ENCODE measurements around the gene PKIB.
A peak's percentile ranks its signal among the peaks of the same experiment; 100 is the strongest.
"Not testable (repeated sequence)": the region's sequence is repeated elsewhere in the genome, so short reads cannot be mapped to it uniquely, and the experiment has no call there.

The PKIB gene, protein sequence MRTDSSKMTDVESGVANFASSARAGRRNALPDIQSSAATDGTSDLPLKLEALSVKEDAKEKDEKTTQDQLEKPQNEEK

DNA sequence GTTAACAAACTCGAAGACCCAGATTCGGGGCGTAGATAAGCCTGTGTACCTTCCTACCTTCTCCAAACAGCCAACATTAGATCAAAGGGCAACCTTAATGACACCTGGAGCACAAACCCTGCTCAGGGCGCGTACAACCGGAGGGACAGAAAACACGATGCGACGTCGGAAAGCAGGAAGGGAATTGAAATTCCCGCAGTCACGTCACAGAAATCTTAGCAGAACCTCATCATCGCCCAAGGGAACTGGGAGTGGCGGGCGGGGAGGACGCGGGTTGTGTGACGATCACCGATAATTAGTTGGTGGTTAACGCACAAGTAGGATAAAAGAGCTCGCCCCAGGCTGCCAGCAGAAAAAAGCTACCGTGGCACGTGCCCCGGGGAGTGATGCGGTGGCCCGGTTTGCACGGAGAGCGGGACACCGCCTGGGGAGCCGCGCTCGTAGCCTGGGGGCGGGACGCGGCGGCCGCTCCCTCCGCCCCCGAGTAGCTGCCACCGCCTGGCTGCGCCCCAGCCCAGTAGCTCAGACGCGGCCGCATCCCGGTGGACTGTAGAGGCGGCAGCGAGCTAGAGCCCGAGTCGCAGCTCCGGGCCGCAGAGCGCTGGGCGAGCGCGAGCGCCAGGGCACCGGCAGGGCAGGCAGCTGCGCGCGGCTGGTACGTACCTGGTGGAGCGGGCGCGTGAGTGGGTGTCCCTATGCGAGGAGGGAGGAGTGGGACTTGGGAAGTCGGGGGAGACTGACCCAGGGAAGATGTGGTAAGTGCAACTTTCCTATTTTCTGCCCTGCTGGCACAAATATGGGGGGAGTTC lies at the start of gene PKIB:
Gene PKIB, plus strand, starts transcription at position 525 of the 809 bp plus-strand sequence. CDS start 107,390 bp downstream, outside the sequence.
- peak; percentile 28 for DNase-seq

DNA sequence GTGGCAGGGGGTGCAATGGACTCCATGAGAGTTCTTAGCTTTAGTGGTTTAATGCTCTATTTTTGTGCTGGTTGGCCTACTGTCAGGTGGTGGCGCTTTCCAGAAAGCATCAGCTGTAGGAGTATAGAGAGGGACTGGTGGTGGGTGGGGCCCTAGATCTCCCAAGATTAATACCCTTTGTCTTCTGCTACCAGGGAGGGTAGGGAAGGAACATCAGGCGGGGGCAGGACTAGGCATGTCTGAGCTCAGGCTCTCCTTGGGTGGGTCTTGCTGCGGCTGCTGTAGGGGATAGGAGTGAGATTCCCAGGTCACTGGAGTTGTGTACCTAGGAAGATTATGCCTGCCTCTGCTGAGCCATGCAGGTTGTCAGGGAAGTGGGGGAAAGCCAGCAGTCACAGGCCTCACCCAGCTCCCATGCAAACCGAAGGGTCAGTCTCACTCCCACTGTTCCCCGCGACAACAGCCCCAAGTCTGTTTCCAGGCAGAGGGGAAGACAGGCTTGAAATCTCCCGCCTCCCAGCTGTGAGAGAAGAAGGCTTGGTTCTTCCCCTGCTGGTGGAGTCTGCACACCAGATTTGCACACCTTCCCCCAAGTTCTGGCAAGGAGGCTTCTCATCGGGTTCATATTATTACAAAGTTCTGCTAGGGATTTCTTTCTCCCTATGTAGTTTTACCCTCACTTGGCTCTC lies 46.7 kb upstream of the PKIB start:
- DNase-seq, result no peak

DNA sequence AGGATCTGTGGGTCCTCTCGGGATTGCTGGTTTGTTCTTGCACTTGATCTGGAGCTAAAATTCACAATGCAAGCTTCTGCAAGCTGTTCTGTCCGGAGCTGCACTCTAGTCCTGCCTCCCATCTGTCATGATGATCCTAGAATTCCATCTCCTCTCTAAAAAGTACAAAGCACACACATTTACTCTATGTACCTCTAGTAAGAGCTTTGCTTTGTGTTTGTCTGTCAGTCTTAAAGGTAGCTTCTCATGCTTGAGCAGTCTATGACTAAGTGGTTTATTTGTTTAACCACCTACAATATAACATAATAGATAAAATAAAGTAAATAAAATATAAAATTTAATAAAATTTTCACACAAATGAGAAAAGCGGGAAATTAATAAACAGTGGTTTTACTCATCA lies 46.0 kb upstream of the PKIB start:
- no peak for DNase-seq

DNA sequence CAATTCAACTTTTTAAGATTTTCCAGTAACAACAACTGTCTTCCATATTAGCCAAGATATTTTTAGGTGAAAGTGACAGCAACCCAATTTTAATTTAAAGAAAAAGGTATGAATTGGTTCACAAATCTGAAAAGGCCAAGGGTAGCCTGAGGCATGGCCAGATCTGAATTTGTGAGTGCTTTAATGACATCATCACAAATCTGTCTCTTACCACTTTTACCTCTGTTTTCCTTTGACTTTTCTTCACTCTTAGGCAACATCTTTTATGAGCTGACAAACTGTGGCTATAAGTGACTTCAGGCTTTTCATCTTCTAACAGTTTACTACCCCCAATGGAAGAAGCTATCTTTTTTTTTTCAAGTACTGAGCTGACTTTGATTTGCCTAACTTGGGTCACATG lies 44.5 kb upstream of the PKIB start:
- no peak for DNase-seq

DNA sequence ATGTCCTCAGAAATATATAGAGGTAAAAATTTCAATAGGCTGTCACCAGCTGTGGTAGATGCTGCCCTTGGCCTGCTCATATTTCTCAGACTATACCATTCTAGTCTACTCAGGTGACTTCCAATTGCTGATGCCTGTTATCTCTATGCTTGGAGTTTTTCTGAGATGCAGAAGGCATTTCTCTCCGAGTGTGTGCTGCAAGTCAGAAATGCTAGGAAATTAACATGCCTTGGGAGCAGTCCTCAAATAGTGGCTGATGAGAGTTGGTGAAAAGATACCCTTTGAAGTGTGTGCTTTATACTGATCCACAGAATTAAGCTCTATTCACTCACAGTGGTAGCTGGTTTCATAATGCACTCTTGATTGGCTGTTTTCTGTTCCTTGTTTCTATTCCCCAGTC lies 43.2 kb upstream of the PKIB start:
- no peak for DNase-seq

DNA sequence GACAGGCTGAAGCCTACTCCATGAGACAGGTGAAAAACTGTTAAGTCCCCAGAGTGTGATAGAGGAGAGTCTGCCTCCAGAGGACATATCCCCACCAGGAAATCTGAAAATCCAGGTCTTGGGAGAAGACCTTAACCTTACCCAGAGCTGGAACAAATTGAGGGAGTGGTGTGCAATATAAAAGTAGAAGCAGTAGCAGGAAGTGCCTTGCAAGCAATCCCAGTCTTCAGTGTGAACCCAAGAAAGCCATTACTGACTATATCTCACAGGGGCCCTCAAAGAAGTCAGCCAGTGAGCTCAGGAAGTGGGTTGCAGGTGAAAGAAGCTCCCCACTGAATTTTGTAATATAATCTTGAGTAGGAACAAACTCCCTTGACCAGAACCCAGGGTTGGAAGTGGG lies 41.9 kb upstream of the PKIB start:
- no peak for DNase-seq

DNA sequence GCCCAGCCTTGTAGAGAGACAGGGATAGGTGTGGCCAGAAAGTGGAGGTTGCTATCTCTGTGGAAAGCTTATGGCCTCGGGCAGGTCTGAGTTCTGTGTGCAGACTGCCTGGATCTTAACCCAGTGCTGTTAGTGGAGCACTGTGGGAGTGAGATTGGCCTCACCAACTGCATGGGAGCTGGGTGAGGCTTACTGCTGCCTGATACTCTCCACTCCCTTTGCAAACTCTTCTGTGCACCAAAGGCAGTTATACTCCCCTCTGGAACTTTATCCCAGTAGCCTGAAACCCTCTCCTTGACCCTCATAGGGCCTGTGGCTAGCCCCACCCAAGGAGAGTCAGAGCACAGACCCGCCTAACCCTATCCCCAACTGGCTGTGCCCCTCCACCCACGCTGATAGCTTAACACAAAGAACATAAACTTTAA lies 41.4 kb upstream of the PKIB start:
- no peak for DNase-seq

DNA sequence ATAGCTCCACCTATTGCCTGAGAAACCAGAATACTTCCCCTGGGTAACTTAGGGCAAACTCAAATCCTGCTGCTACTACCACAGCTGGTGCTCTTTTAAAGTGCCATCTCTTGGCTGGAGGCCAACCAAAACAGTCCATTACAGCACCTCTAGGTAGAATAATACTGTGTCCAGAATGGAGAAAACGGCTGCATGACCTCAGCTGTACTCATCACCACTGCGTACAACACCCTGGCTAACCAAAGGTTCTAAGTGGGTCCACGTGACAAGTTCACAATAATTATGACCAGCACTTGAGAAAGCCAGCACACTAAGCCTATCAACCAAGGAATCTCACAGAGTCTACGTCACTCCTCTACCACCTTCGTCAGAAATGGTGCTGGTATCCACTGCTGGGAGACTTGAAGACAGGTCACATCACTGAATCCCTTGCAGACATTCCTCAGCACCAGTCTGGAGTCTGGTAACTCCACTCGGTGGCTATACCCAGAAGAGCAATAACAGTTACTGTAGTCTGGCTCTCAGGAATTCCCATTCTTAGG lies 40.9 kb upstream of the PKIB start:
- no peak for DNase-seq

DNA sequence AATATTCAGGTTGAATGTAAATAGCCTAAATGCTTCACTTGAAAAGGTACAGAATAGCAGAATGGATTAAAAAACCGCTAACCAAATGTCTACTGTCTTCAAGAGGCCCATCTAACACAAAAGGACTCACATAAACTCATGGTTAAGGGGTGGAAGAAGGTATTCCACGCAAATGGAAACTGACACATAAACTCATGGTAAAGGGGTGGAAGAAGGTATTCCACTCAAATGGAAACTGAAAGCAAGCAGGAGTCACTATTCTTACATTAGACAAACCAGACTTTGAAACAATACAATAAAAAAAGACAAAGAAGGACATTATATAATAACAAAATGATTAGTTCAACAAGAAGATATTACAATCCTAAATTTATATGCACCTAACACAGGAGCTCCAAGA lies 38.3 kb upstream of the PKIB start:
- DNase-seq, result no peak

DNA sequence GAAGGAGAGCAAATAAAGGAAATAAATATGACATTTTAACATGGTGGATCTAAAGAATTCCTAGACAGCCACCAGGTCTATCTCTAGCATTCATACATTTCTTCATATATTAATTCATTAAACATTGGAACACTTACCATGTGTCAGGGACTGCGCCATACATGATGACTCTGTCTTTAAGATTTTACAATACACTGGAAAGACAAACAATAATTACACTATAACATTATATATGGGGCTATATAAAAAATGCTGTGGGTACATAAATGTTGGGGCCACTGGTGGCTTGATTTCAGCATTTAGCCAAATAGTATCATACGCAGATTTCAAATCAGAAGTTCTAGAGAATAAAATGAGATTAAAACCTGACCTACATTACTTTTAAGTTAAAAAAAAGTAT lies 33.3 kb upstream of the PKIB start:
- DNase-seq, result no peak

DNA sequence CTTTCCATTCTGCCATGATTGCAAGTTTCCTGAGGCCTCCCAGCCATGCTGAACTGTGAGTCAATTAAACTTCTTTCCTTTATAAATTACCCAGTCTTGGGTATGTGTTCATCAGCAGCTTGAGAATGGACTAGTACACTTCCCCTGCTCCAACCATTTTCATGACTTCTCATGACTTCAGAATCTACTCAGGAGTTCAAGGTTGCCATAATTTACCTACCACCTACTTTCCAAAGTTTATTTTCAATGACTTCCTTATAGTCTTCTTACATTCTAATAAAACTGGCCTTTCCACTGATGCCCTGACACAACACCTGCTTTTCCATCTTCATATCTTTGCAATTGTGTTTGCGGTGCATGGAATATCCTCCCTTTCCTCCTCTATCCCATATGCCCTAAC lies 31.2 kb upstream of the PKIB start:
- DNase-seq, result no peak

DNA sequence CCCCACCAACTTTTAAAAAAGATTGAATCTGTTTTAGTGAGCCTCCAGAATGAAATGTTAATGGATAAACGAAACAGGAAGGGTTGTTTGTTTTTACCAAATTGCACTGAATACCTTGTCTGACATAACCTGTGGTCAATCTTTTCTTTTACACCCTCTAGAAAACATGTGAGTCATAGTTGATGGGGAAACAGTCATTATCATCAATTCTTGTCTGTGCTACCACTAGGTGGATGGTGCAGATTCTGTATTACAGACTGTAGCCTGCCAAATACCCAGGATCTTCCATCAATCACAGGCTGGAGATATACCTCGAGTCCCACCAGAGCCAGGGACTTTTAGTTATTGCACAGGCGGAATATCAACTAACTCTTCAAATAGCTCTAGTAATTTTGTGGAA lies 29.5 kb upstream of the PKIB start:
- DNase-seq, result no peak

DNA sequence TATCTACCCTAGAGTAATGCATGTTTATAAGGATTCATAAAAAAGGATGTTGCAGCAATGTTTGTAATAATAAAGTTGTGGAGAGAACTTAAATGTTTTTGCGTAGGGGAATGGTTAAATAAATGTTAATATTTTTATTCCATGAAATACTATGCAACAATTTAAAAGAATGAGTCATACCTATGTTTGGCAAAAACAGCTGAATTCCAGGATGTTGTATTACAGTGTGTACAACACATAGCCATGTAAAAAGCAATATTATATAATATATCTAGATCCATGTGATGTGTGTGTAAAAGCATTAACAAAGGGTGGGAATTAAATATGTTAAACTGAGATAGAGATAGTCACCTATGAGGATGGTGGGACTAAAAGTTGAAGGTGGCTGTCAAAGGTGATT lies 21.1 kb upstream of the PKIB start:
- no peak for DNase-seq

DNA sequence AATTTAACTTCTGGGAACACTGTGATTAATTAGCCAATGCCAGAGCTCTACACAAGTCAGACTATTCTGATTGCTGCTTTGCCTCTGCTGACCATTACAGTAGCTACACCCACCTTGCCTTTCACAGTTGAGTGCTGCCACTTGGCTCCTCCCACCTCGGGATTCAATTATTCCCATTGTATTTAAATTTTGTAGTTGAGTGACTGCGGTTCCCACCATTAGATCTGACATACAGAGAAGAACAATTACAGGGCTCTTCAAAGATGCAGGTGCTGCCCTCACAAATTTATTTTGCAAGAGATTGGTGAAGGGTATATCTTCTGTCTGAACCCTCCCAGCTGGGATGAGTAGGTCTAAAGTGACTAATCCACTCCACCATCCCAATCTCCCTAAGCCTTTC lies 11.9 kb upstream of the PKIB start:
- DNase-seq, result not testable (repeated sequence)

DNA sequence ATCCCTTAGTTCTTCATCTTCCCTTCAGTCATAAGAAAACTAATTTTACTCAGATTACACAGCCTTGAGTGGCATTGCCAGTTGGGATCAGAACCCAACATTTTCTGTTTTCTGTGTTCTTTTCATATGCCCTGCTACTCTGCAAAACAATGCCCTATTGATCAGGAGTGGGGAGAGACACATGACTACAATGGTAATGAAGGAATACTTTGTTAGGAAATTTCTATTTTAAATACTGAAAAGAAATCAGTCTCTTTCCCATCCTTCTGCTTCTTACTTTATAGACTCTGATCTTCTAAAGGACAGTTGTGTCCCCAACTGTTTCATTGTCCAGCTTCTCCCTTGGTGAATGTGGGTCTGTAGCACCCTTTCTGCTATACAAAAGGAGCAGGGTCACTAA lies 5.5 kb upstream of the PKIB start:
- no peak for DNase-seq

DNA sequence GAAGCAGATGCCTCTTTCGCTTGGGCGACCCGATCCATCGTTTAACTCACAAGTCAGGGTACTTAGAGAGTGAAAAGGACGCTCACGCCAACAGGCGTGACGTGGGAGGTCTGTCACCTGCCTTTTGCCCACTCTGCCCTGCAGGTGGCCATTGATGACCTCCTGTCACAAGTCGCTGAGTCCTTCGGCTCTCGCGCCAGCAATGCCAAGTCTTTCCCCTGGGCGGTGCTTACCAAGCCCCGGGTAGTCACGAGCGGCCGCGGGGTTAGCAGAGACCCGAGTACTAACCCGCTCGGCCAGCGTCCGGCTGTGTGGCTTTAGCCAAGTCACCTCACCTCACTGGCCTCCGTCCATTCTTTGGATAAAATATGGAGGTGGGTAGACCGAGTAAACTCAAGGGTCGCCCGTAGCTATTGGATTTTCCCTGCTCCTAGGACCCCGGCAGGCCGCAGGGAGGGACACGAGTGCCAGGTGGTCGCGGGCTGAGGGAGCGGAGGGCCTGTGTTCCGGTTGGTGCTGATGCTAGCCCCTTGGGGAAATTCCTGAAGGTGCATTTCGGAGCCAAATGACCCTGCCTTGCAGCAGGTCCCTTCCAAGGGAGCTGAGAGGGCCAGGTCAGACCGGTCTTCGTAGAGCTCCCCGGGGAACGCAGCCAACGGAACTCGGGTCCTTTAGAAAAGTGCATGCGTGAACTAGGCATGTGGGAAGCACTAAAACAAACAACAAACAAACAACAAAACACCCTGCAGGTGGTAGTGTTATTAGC lies 668 bp downstream of the PKIB start:
- peak; percentile 7 for DNase-seq

DNA sequence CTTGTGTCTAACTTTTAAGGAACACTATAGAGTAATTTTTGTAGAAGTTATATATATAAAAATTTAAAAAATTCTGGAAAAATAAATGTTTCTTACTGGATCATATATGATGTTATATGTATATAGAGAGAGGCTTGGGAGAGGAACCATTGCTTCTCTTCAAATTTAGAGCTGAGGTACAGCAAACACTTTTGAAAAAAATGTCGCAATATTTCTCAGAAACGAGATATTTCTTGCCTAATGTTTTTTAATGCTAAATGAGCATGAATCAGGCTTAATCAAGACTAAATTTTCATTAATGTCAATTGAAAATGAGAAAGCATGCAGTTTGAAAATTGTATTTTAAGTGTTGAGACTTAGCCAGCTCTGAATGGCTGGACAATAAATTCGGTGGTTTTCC lies 2.6 kb downstream of the PKIB start:
- no peak for DNase-seq

DNA sequence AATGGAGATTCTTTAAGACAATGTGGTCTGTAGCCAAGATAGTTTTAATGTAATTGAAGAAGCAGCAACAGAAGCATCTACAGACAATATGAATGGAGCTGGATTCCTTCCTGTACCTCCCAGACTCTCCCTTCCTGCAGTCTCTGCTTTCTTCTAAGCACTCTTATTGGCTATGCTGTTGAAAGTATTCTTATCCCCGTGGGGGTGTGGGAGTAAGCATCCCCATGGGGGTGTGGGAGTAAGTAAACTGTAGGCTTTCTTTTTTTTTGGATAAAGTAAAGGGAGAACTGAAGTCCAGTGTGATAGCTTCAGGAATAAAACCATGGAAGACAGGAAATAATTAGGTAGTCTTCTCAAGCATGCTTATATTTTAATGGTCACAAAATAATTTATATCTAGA lies 4.1 kb downstream of the PKIB start:
- DNase-seq, result no peak

DNA sequence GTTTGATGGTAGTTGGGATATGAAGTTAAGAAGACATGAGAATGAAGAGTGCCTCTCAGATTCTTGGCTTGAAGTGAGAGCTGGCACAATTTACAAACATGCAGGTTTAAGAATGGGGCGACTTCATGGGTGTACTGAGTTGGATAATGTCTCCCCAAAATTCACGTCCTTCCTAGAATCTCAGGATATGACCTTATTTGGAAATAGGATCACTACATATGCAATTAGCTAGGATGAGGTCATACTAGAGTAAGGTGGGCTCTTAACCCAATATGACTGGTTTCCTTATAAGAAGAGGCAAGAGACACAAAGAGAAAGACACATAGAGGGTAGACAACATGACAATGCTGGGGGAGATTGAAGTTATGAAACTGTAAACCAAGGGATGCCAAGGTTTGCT lies 5.2 kb downstream of the PKIB start:
- no peak for DNase-seq

DNA sequence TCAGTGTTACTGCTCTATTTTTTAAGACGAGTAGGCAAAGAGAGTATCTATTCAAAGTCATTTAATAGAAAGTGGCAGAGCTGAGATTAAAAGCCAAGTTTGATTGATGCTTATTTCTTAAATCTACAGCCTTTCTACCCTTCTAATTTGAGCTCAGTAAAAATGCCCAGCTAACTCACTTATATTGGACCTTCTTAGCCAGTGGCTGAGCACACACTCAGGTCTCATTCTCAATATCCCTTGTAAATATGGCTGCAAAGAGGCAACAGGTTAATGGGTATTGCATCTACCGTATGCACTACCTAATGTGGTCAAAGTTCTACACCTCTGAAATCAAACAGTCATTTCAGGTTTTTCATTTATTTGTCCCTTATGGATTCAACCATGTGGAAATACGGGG lies 6.7 kb downstream of the PKIB start:
- no peak for DNase-seq

DNA sequence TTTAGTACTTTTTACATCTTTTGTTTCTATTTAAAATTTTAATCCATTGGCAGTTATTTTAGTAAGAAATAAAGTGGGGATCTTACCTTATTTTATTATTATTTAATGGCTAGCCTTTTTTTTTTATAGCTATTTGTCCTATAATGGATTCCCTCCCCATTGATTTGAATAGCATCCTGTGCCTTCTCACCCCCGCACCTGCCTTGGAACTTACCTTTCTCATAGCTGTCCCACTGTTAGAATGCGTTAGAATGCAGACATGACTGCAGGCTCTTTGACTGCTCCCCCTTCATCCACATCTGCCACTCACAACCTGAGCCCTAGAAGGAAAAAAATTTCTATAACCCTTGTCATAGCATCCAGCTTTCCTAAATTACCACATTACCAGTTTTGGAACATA lies 9.1 kb downstream of the PKIB start:
- DNase-seq, result no peak

DNA sequence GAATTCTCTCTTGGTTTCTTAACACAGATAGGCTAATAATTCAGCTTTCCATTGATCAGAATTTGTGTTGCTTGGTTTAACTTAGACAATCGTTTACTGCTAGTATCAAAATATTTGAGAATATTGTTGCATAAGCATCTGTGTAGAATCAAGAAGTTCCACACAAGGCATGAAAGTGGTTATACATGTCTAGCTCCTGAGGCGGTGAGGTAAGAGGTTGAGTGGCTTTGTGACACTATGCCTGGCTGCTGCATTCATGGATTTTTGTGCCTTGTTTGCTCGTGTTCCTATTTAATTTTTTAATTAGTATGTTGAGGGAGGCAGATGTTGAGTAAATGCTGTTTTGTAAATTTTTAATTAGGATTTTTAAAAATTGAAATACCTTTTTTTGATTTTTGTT lies 10.2 kb downstream of the PKIB start:
- no peak for DNase-seq

DNA sequence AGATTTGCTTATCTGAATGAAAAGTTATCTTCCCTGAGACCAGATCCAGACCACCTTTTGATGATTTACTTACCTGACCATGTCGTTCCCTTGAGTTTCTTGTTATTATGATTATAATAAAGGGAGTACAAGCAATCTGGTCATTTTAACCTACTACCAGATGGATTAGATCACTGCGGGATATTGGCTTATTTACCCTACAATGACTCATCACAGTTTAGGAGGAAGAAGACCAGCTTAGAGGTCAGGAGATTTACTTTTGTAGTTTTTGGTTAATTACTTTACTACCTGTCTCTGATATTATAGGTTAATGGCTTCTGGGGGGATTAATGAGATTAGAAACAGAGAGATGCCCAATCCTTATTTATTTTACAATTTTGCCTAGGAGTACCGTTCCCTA lies 10.7 kb downstream of the PKIB start:
- no peak for DNase-seq

Data from stimulated activated CD4-positive, alpha-beta T cell treated with anti-CD3 and anti-CD28 coated beads, Interleukin-4, amount 100 ng/mL, for 1 hour (primary cell).